GM21515 (cell line): Measurements from ENCODE around the gene VPS50.
"Not testable (repeated sequence)": the region's sequence is repeated elsewhere in the genome, so short reads cannot be mapped to it uniquely, and the experiment has no call there.

Experiments
- ATAC-seq: cut with Tn5 transposase; IDR thresholded peaks from one replicate; pipeline ENCODE4 v1.9.1; 2021; ENCODE audit not compliant: unreplicated experiment

VPS50 gene

DNA sequence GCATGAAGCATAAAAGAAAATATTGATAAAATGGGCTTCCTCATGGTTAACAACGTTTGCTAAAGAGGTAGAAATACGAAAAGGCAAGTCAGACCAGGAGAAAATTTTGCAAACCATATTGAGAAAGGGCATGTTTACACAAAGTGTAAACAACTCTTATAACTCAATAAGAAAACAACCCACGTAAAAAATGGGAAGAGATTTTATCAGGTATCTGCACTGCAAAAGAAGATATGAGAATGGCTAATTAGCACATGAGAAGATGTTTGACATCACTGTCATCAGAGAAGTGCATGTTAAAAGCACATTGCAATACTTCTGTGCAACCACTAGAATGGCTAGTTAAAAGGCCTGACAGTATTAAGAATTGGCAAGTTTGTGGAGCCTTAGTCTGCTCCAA, 99.5 kb downstream of the VPS50 start:
- ATAC-seq: no peak

DNA sequence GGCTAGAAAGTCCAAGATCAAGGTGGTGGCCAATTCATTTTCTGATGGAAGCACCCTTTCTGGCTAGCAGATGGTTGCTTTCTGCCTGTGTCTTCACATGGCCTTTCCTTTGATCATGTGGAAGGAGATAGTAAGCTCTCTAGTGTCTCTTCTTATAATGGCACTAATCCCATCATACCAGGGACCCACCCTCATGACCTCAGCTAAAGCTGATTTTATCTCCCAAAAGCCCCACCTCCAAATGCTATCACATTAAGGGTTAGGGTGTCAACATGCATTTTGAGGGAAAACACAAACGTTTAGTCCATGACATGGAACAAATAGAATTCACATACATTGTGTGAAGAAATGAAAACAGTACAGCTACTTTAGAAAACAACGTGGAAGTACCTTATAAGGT, 100.0 kb downstream of the VPS50 start:
- ATAC-seq: no peak

DNA sequence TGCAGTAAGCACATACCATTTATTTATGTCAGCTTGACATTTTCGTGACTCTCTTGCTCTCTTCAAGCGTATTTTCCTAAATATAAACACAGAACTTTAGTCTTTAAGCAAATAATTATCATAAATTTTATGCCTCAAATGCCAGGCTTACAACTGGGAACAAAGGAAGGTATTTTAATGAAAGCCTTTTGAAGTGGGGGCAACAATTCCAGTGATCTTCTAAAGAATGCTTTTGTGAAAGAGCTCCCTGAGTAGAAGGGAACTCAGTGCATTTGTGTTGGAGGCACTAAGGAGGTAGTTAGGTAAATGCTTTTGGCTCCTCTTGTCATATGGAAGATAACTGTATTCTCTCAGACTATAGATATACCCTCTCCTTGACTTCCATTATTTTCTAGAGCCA, 104.9 kb downstream of the VPS50 start:
- no peak for ATAC-seq

DNA sequence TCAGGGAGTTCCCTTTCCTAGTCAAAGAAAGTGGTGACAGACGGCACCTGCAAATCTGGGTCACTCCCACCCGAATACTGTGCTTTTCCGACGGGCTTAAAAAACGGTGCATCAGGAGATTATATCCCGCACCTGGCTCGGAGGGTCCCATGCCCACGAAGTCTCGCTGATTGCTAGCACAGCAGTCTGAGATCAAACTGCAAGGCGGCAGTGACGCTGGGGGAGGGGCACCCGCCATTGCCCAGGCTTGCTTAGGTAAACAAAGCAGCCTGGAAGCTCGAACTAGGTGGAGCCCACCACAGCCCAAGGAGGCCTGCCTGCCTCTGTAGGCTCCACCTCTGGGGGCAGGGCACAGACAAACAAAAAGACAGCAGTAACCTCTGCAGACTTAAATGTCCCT, 110.0 kb downstream of the VPS50 start:
- not testable (repeated sequence) for ATAC-seq

DNA sequence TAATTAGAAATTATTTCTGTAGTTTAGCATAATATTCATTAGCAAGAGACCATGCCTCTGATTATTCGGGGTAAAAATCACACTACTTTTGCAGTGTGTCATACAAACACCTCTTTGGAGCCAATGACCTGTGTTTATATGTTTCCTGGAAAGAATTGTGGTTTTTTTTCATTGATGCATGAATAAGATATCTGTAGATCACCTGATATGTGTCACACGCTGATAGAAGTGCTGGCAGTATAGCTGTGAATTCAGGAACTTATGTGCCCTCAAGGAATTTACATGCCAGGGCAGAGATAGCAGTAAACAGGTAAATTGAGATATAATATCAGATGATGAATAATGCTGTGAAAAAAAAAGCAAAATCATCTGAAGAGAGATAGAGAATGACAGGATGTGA, 118.2 kb downstream of the VPS50 start:
- ATAC-seq: no peak

DNA sequence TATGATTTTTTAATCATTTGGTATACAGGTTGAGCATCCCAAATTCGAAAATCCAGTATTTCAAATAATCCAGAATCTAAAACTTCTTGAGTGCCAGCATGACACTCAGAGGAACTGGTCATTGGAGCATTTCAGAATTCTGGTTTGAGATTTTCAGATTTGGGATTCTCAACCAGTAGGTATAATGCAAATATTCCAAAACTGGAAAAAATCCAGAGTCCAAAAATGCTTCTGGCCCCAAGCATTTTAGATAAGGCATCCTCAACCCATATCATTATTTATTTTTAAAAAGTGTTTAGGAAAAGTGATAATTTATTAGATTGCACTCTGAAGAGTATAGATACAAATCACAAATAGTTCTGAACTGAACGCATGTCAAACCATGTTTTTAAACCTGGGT, 120.7 kb downstream of the VPS50 start:
- ATAC-seq: no peak

DNA sequence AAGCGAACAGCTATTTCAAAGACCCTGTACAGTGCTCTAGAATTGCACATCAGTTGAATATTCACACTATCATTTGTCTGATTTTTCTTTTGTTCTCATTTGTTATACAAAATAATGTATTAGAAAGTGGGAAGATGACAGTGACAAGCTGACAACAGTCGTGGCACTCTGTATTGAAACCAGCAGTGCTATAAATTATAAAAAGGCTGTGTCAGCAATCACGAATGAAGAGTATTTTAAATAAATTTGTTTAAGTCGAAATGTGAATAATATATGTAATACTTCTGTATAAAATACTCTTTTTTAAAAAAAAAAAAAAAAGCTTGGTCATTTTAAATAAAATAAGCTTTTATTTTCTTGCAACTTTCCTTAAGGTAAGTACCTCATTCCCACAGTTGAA, 122.6 kb downstream of the VPS50 start:
- no peak for ATAC-seq

DNA sequence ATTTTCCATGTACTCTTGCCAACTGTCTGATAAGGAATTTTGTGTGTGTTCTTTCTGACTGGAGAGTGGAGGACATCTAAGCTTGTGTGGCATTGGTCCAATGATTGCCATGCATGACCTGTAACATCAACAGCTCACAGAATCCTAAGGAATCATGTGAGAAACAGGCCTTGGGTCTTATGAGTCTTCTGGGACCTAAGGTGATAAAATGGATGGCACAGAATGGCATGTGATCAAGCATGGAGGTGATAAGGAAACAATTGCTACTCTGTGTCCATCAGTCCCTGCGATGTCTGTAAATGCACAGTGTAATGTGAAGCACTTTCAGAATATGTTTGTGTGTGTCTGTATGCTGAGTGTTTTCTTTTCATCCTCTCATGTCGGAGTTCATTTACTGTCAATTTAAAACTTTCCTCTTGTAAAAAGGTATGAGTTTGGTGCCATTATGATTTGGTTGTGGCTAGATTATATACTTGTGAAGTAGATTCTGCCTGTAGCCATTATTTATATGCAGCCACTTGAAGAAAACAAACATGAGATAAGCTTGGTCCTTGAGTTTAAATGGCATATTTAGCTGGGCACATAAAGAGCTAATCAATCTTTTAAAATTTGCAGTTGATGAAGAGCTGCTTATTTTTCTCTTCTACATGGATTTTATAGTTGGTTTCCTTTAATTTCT, 127.5 kb downstream of the VPS50 start:
- no peak for ATAC-seq

DNA sequence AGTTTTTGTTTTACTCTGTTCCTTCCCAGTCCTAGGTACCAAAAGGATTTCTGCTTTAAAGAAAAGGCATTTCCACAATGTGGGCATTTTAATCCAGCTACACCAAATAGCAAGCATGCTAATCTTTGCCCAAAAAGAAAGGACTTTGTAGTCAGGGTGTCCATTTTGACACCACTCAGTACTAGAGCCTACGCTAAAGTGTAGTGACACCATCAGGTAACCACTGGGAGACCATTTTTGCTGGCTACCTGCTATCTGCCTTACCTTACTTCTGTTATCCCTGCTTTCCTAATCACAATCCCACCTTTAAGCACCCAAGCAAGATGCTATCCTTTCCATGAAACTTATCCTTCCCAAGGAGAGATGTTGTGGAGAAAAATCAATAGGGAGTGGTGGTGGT, 129.7 kb downstream of the VPS50 start:
- ATAC-seq: no peak

DNA sequence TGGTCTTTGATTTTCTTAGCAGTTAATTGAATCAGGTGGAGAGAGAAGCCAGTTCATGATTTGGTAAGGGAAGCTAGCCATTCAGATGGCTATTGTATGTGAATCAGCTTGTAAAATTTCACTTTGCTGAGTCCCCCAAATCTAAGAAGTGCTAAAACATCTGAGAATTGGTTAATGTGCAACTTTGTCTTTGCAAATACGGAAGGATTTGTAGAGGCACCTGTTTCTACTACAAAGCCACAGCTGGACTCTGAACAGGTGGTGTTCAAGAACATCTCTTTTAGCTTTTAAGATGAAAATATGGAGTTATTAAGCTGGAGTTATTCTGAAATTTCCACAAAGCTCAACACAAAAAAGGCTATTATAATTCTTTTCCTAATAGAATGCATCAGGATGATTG, 132.6 kb downstream of the VPS50 start:
- no peak for ATAC-seq

DNA sequence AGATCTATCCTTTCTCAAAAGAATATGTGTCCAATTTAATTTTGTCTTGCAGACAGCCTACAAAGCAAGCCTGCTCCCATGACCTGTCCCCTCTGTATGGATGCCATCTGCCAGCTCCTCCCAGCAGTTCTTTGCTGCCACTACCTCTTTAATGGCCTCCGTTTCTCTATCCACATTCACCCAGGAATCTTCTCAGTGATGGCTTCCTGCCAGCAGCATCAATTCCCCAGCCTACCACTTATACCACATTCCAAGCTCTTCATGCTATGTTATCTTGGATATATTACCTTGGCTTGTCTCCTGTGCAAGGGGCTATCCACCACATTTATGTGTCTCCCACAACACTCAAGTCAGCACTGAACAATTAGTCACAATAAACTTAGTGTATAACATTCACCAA, 133.2 kb downstream of the VPS50 start:
- no peak for ATAC-seq

DNA sequence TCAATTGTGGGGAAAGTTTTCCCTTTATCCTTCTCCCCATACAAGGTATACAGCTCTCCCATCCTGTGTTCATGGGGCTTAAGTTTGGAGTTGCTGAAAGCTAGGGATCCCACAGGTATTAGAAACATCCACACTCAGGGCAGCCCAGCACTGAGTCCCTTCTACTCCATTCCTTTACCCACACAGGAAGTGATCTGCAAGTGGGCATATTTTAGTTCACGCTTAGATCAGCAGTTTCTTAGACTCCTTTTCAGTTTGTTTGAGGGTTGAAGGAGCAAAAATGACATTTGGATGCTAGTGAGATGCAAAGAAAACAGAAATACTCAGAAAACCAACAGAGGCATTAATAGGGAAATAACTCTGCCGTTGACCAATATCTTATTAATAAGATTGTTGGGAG, 134.7 kb downstream of the VPS50 start:
- no peak for ATAC-seq

DNA sequence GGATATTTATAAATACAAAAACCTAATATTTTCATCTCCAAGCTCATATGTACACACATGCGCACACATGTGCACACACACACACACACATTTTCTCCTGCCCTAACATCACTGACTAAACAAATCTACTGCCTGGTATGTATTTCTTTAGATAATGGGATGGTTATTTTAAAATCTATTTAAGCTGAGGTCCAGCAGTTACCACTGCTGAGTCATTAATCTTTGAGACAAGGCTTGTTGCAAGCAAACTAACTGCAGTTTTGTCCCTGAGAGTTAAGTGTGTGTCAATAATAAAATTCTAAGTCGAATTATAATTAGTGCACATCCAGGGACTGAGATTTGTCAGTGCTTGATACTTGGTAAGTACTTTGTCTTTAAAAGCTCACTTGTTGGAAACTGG, 135.1 kb downstream of the VPS50 start:
- no peak for ATAC-seq

DNA sequence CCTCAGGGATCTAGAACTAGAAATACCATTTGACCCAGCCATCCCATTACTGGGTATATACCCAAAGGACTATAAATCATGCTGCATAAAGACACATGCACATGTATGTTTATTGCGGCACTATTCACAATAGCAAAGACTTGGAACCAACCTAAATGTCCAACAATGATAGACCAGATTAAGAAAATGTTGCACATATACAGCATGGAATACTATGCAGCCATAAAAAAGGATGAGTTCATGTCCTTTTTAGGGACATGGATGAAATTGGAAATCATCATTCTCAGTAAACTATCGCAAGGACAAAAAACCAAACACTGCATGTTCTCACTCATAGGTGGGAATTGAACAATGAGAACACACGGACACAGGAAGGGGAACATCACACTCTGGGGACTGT, 138.8 kb downstream of the VPS50 start:
- ATAC-seq: not testable (repeated sequence)

DNA sequence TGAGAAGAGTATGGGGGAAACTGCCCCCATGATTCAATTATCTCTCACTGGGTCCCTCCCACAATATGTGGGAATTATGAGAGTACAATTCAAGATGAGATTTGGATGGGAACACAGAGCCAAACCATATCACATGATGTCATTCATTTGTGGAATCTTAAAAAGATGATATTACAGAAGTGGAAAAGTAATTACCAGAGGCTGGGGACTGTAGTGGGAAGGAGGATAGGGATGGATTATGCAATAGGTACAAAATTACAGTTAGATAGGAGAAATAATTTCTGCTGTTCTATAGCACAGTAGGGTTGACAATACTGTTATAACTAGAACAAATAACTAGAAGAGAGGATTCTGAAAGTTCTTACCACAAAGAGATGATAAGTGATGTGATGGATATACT, 141.4 kb downstream of the VPS50 start:
- ATAC-seq: no peak

DNA sequence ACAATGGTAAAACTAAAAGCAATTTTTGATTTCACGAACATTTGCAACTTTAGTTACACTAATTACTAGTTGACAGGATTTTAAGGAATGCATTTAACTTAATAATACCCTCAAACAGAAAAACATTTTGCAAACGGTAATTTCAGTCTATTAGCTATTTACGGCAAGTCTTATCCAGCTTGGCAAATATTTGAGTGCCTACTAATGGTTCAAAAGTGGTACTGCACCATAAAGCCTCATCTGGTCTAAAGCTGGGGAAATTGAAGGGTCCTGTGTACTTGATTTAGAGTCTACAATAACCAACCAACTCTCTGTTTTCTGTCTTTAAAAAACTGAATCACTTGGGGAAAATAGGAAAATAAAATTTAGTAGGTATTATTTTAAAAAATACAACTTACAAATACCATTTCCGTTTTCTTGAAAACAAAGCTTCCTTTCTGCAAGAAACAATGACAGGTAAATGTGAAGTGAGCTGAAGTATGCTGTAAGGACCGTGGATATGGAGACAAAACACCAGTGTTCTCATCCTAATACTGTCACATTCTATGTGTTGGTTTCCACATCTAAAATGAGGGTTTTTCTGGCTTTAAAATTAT, 142.3 kb downstream of the VPS50 start:
- ATAC-seq: peak; percentile 71

DNA sequence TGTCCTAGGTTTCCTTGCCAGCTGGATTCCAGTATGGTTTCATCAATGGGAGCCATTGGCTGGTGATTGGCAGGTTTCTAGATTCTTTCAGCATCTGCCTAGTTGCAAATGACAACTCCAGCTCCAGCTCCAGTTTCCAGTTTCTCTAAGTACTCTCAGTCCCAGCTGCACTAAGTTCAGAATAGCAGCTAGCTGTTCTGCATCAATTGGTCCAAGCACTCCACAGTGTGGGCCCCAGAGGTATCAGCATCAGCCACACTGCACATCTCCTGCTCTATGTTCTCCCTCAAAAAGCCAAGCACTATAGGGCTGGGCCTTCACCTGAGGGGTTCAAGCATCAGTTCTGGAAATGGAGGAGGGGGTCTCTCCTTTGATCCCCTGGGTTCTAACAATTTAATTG, 143.4 kb downstream of the VPS50 start:
- ATAC-seq: no peak

DNA sequence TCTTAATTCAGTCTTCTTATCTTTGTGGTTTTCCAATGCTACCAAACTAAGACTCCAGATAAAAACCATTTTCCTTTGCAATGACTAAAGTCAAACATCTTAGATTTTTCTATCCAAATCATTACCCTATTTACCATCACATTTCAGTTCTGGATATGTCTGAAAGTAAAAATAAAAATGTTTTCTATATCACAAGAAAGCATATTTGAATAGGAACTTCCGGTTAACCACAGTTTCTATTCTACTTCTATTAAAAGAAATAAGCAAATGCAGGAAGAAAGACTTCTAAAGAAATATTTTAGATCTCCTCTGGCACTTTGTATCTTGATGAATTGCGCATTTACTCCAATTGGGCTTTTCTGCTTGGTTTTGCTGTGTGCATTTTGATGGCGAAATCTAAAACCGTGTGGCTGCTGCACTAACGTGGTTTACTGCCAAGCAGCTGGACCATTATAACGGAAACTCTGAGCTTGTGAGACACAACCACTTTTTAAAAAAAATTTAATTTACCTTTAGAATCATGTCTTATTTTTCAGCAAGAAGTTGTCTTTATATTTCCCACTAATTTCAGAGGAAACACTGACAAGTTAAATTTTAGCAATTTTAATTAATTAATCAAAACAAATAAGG, 146.1 kb downstream of the VPS50 start:
- peak; percentile 48 for ATAC-seq

DNA sequence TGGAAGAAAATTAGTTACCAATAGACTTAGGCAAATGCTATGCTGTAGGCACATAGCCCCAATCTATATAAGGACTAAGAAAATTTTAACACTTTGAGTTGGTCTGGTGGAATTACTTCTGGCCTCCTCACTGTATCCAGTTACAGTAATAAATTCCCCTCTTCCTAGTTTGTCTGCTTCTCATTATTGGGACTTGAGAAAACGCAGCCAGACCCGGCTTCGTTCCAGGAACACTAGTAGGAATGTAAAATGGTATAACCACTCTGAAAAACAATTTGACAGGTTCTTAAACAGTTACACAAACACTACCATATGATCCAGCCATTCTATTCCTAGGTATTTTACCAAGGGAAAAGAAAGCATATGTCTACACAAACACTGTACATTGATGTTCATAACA, 150.2 kb downstream of the VPS50 start:
- ATAC-seq: no peak

DNA sequence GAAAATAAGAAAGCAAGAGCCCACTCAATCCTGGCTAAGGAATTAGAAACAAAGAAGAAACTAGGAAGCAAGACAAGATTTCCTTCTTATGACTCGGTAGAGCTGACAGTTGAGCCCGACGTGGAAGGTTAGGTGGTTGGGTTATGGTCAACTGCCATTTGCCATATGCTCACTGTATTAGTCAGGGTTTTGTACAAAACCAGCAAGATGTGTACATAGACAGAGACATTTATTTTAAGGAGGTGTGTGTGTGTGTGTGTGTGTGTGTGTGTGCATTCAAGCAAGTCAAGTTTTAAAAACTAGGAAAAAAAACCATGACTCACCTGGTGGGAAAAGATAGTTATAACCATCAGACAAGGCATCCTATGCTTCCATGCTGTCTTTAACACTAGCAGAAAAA, 158.5 kb downstream of the VPS50 start:
- ATAC-seq: no peak

DNA sequence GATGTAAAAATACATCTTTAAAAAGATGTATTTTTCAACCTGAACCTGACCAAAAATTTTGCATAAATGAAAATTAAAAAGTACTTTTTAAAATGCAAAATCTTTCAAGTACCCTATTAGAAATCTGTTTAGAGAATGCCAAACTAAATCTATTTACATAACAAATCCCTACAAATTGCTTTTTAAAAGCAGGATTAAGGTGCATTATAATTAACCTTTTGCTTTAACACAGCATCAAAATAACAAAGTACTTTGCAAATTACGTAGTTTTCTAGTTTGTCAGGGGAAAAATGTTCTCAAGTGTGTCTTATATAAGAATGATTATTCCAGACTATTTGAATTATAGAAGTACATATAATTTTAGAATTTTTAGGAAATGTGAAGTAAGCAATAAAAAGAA, 160.8 kb downstream of the VPS50 start:
- no peak for ATAC-seq

DNA sequence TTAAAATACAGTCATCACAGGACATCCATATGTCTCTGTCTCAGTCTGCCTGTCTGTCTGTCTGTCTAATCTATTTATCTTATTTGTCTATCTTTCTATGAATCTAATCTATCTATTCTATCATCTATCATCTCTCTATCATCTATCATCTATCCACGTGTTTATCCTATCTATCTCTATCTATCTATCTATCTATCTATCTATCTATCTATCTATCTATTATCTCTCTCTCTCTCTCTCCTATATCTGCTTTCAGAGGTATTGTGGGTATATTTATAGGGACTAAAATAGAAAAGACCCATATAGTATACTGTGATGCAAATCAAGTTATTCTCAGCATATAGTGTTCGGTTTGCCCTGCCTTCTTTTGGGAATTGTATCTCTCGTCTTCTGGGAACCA, 167.5 kb downstream of the VPS50 start:
- ATAC-seq: no peak

DNA sequence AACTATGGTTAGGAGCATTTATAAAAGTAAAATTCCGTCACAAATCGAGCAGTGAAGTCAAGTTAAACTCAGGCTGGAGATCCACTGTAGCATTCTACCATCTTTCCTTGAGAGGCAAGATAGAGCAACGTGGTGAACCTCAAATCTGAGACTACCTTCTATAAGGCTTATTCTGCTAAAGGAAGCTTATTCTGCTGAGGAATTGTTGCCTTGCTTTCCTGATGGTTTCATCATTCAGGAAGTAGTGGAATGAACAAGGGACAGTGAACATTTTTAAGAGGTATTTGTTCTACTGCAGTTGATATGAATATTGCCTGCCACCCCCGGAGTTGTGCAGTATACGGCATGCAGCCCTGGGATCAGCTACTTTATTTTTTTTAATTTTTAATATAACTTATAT, 170.8 kb downstream of the VPS50 start:
- no peak for ATAC-seq
